ENCODE data around the gene LRP8.

DNA sequence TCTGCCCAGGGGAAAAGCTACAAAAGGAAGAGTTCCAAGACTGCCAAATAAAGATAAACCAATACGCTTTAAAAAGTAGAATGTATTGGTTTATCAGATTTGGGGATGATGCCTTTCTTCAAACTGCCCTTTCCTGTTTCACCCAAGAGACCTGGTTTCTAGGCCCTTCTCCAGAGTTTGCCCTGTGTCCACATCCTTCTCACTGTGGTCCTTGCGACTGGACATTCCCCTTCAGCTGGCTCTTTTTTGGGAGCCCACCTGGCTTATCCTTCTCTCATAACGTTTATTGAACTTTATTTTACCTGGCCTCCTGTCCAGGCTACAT is 106.9 kb downstream of the LRP8 start:
- TF ChIP-seq CTCF (IDR thresholded peaks at IDR 0.05; ENCODE audit: poor library complexity) (no peak), EZH2phosphoT487 (IDR thresholded peaks at IDR 0.05; ENCODE audit: low read depth, severe bottlenecking, unreplicated experiment) (no peak), EZH2 (IDR thresholded peaks at IDR 0.05; ENCODE audit: borderline replicate concordance) (no peak)

All from hepatocyte (in vitro differentiated cells).